Activated T-helper 17 cell treated with anti-CD3 and anti-CD28 coated beads, Interleukin-2, amount 50 U/mL, for 72 hours (primary cell): ENCODE data around the gene LRBA. TPM values are rescaled to one million over a fixed set of nuclear protein-coding genes. Genes with fewer than 3 reads are reported as not detected.

Source experiments
- ATAC-seq: fragments of 150-1000 bp; cut with Tn5 transposase; replicated peaks from 2 replicates; pipeline ENCODE4 v1.10.0; 2021; ENCODE audit warnings: mild to moderate bottlenecking, moderate library complexity
- H3K27ac Mint-ChIP-seq: one replicate; pipeline ENCODE4 v1.8.0; 2022; ENCODE audit warnings: mixed read lengths
- H3K27me3 Mint-ChIP-seq: one replicate; pipeline ENCODE4 v1.8.0; 2022; ENCODE audit warnings: mixed read lengths
- H3K36me3 Mint-ChIP-seq: one replicate; pipeline ENCODE4 v1.8.0; 2022; ENCODE audit warnings: low read depth, mild to moderate bottlenecking, mixed read lengths
- H3K4me1 Mint-ChIP-seq: one replicate; pipeline ENCODE4 v1.8.0; 2022; ENCODE audit warnings: mixed read lengths
- H3K4me3 Mint-ChIP-seq: one replicate; pipeline ENCODE4 v1.8.0; 2022; ENCODE audit warnings: mild to moderate bottlenecking, mixed read lengths
- H3K9me3 Mint-ChIP-seq: one replicate; pipeline ENCODE4 v1.8.0; 2022; ENCODE audit warnings: mixed read lengths
- total RNA-seq, 2 donors: library from RNA; stranded (reverse); gene quantifications; one replicate each; pipeline ENCODE4 v1.2.3, GENCODE V29; 2022

The LRBA gene
- total RNA-seq, 2 donors from 2014 or later = 65.2 to 83.4 TPM

DNA sequence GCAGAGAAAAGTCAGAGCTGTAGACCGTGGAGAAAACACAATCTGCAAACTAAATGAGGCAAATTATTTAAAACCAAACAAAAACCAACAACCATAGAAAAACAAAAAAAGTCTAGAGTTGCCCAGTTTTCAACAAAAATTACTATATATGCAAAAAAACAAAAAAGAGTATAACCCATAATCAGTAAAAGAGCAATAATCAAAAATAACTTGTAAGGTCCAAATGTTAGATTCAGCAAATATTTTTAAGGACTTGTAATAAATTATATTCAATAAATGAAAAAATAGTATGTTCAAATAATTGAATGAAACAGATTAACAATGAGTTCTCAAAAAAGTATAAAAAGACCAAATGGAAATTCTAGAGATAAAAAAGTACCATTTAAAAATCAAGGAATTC lies 130.5 kb downstream of the LRBA start:
- no peak for ATAC-seq
- Mint-ChIP-seq H3K27me3 (no peaks in the 10 kb centered on the region), H3K9me3 (no peaks in the 10 kb centered on the region), H3K36me3 (peaks cover 69% of the 10 kb centered on the region), H3K4me1 (peaks cover 28% of the 10 kb centered on the region), H3K4me3 (peak overlapping the region; percentile 55), H3K27ac (peak overlapping the region; percentile 58)

DNA sequence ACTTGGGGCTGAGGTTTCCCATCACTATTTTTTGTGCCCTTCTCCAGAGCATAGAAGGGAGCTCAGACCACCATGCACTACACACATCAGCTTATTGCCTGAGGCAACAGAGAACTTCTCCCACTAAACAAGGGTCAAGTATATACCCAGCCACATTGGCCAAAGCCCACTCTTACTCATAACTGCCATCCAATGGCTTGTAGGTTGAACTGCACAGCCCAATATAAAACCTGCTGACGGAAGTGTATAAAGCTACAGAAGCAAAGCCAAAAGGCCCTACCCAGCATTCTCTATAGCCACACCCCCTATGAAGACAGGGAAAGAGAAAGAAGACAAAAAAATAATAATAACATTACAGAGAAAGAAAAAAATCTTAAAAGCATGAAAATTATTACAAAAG lies 139.7 kb downstream of the LRBA start:
- Mint-ChIP-seq H3K27ac (no peak overlapping the region), H3K4me1 (peaks cover 11% of the 10 kb centered on the region), H3K27me3 (no peaks in the 10 kb centered on the region), H3K4me3 (no peak overlapping the region), H3K9me3 (no peaks in the 10 kb centered on the region), H3K36me3 (peaks cover 71% of the 10 kb centered on the region)
- no peak for ATAC-seq

DNA sequence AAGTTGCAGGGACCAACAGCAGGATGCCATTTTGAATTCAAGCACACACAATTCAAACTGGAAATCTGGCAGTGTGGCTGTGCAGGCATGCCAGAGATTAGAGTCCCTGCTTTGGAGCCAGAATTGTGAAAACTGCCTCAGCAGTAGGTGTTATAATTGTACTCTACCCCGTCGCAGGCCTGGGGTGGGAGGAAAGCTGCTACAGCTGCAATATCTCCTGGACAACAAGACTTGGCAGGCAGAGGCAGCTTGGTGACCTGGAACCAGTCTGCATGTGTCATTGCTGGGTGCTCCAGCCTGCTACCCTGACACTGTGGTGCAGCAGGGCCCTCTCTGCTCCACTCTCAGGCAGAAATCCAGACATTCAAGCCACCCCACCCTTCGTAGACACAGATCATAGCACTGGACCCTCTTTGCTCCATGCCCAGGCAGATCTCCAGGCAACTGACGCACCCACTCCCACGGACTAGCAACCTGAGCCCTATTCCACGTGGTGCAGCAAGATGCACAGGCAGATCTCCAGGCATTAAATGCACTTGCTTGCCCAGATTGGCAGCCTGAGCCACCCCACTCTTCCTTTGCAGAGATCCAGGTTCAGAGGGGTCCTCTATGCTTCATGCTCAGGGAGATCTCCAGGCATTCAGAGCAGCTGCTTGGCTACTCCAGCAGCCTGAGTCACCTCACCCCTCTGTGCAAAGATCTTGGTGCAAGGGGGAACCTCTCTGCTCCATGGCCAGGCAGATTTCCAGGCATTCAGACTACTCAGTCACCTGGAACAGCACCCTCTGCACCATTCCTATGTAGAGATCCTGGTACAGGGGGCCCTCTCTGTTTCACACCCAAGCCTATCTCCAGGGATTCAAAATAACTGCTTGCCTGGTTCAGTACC lies 140.5 kb downstream of the LRBA start:
- H3K36me3 Mint-ChIP-seq = peaks cover 69% of the 10 kb centered on the region

DNA sequence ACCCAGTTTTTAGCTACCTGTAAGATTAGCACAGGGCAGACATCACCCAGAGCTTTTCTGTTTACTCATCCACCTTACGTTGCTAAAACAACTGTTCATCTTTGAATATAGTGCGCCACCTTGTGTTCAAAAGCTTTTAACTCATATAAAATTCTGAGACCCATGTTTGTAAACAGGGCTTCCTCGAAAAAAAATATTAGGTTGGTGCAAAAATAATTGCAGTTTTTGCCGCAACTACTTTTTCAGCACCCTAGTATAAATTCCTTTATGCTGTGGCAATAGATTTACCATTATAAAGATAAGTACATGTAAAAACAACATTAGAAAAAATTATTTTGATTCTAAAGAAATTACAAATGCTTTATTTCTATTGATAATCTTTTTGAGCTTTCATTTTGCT lies 147.9 kb downstream of the LRBA start:
- Mint-ChIP-seq H3K4me1 (no peaks in the 10 kb centered on the region), H3K4me3 (no peak overlapping the region), H3K36me3 (peaks cover 43% of the 10 kb centered on the region), H3K27me3 (no peaks in the 10 kb centered on the region), H3K9me3 (no peaks in the 10 kb centered on the region), H3K27ac (no peak overlapping the region)
- ATAC-seq = peak; percentile 64

More for the DNA sequence above, 140.5 kb downstream of the LRBA start:
- no peaks in the 10 kb centered on the region for H3K27me3 Mint-ChIP-seq
- no peaks in the 10 kb centered on the region for H3K9me3 Mint-ChIP-seq
- ATAC-seq = no peak
- peaks cover 7% of the 10 kb centered on the region for H3K4me1 Mint-ChIP-seq
- no peak overlapping the region for H3K4me3 Mint-ChIP-seq
- no peak overlapping the region for H3K27ac Mint-ChIP-seq

DNA sequence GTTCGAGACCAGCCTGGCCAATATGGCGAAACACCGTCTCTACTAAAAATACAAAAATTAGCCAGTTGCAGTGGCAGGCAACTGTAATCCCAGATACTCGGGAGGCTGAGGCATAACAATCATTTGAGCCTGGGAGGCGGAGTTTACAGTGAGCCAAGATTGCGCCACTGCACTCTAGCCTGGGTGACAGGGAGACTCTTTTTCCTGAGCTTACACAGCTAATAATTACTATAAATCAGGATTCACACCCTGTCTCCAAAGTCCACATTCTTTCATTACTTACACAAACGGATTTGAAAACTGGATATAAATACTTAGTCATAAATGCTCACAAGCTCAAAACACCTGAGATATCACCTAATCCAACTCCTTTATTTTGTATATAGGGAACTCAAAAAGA lies 151.6 kb downstream of the LRBA start:
- H3K27ac Mint-ChIP-seq = no peak overlapping the region
- H3K36me3 Mint-ChIP-seq = peaks cover 21% of the 10 kb centered on the region
- ATAC-seq = no peak
- no peaks in the 10 kb centered on the region for H3K27me3 Mint-ChIP-seq
- H3K4me1 Mint-ChIP-seq = no peaks in the 10 kb centered on the region
- H3K9me3 Mint-ChIP-seq = no peaks in the 10 kb centered on the region
- H3K4me3 Mint-ChIP-seq = no peak overlapping the region

DNA sequence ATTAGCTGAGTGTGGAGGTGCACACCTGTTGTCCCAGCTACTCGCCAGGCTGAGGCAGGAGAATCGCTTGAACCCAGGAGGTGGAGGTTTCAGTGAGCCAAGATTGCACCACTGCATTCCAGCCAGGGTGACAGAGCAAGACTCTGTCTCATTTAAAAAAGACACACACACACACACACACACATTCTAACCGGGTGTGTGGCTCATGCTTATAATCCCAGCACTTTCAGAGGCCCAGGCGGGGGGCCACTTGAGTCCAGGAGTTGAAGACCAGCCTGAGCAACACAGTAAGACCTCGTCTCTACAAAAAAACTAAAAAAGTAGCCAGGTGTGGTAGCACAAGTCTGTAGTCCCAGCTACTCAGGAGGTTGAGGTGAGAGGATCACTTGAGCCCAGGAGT lies 152.3 kb downstream of the LRBA start:
- Mint-ChIP-seq H3K9me3 (no peaks in the 10 kb centered on the region), H3K27me3 (no peaks in the 10 kb centered on the region), H3K27ac (no peak overlapping the region), H3K4me1 (no peaks in the 10 kb centered on the region), H3K36me3 (peaks cover 15% of the 10 kb centered on the region), H3K4me3 (no peak overlapping the region)
- ATAC-seq = no peak

DNA sequence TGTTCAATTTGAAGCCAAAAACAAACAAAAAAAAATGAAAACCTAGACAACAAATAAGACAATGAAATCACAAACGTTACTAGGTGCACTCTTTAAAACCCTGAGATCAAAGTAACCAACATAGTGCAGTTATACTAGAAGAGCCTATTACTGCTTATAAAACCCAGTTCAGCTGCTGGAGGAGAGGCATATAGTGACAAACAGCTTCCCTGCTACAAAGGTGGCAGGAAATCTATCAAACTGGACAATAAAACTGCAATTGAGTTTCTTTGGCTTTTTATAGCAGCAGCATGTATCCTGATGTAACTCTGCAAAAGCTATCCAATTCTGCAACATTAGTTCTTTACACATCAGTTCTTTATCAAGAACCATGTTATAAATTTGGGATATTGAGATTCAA lies 155.6 kb downstream of the LRBA start:
- Mint-ChIP-seq H3K36me3 (peaks cover 5% of the 10 kb centered on the region), H3K4me3 (no peak overlapping the region), H3K4me1 (no peaks in the 10 kb centered on the region), H3K27ac (no peak overlapping the region), H3K27me3 (no peaks in the 10 kb centered on the region), H3K9me3 (no peaks in the 10 kb centered on the region)
- ATAC-seq = no peak

DNA sequence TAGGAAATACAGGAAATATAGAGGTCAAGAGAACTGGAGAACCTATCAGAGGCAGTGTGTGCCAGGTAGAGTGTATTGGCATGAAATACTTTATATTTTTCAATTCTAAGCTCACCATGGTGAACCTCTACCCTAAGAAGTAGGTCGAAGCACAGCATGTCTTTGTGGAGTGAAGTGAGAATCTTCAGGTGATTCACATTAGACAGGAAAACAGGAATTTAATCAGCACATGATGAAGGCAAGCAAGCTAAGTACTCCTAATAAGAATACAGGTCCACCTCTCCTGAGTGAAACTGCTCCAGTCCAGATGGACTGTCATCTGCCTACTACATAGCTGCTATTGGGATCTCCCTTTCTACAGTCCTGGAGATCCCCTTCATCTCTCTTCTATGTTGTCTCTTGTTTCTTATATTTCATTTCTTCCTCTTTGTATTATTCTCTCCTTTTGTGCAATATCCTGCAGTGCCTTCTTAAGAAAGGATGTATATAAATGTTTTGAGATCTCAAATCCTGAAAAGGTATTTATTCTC lies 159.0 kb downstream of the LRBA start:
- H3K27me3 Mint-ChIP-seq = no peaks in the 10 kb centered on the region

DNA sequence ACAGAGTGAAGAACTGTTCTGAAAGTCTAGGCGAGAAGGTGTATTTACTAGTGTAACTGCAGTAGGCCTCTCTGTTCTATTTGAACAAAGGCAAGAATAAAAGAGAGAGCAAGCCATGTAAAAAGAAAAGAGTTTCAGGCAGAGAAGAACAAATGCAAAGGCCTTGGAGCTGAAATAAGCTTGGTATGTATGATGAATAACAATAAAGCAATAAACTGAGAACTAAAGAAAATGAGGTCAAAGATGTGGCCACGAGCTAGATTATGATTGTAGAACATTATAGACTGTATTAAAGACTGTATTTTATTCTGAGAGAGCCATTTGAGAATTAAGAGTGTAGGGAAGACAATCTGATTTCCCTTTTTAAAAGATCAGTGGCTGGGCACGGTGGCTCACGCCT lies 160.5 kb downstream of the LRBA start:
- no peaks in the 10 kb centered on the region for H3K27me3 Mint-ChIP-seq
- peaks cover 50% of the 10 kb centered on the region for H3K36me3 Mint-ChIP-seq
- H3K4me3 Mint-ChIP-seq = no peak overlapping the region
- no peak overlapping the region for H3K27ac Mint-ChIP-seq
- ATAC-seq = no peak
- H3K9me3 Mint-ChIP-seq = no peaks in the 10 kb centered on the region
- H3K4me1 Mint-ChIP-seq = no peaks in the 10 kb centered on the region

More for the DNA sequence above, 159.0 kb downstream of the LRBA start:
- Mint-ChIP-seq H3K4me1 (no peaks in the 10 kb centered on the region), H3K27ac (no peak overlapping the region), H3K4me3 (no peak overlapping the region), H3K9me3 (no peaks in the 10 kb centered on the region), H3K36me3 (peaks cover 36% of the 10 kb centered on the region)
- no peak for ATAC-seq

DNA sequence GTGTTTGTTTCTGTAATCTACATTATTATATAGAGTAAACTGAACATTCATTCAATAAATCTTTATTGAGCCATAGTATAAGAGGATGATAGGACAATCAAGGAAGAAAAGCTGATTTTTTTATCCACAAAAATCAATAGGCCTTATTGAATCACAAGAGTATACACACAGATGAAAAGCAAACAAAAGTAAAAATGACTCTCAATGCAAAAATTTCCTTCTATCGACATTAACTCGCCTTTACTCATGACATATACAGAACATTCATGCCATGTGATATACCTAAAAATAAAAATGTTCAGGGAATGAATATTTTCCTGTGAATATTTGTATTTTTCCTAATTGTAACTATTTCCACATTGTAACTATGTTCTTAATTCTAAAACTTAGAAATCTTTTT lies 161.2 kb downstream of the LRBA start:
- no peak overlapping the region for H3K27ac Mint-ChIP-seq
- no peaks in the 10 kb centered on the region for H3K27me3 Mint-ChIP-seq
- H3K36me3 Mint-ChIP-seq = peaks cover 57% of the 10 kb centered on the region
- ATAC-seq = no peak
- H3K4me1 Mint-ChIP-seq = no peaks in the 10 kb centered on the region
- H3K9me3 Mint-ChIP-seq = no peaks in the 10 kb centered on the region
- H3K4me3 Mint-ChIP-seq = no peak overlapping the region

DNA sequence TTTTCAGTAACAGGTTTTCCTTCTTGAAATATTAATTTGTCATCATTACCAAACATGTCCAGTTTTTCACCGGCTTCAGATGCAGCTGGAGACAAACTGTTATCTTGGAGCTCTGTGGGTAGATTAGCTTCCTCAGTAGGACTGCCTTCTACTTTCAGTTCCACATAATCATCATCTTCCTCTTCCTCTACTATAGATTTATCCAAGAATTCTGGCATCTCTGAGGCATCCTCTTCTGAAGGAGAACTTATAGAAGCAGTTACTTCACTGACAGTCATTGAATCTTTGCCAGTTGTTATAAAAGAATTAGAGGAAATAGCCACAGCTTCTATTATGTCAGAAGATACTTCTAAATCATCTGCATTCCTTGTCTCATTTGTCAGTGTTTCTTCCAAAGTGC lies 162.9 kb downstream of the LRBA start:
- Mint-ChIP-seq H3K27me3 (no peaks in the 10 kb centered on the region), H3K9me3 (no peaks in the 10 kb centered on the region), H3K4me1 (no peaks in the 10 kb centered on the region), H3K27ac (no peak overlapping the region), H3K36me3 (peaks cover 74% of the 10 kb centered on the region), H3K4me3 (no peak overlapping the region)
- no peak for ATAC-seq

DNA sequence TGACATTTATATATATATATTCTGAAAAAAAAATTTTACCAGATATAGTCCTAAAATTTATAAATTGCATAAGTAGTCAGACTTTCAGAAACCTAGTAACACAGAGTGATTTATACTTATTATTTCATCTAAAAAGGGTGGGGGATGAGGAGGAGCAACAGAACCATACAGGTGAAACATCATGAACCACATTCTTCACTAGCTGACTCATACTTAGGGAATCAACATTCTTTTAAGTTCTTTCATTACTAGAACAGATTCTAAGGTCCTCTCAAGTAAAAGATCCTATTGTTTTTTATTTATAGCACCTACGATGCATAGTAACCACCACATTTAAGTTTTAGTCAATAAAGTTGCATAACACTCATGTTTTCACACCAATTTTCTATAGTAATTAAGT lies 166.1 kb downstream of the LRBA start:
- H3K4me1 Mint-ChIP-seq = no peaks in the 10 kb centered on the region
- ATAC-seq = peak; percentile 44
- no peak overlapping the region for H3K27ac Mint-ChIP-seq
- H3K9me3 Mint-ChIP-seq = no peaks in the 10 kb centered on the region
- no peaks in the 10 kb centered on the region for H3K27me3 Mint-ChIP-seq
- H3K36me3 Mint-ChIP-seq = peaks cover 93% of the 10 kb centered on the region
- no peak overlapping the region for H3K4me3 Mint-ChIP-seq

DNA sequence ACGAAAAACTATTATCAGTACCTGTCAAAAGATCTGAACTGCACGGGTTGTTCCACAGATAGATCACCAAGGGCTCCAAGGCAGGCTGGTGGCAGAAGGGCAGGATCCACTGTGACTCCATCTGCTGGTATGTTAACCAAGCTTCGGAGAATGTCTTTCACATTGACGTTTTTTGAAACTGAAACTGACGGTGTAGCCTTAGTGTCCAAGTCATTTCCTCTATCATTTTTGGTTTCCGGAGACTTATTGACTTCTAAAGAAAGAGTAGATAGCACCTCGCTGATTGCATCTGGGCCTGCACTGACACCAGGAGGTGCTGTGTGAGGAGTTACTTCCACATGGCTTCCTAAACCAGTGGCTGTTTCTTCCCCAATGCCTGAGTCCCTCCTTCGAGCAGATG lies 186.9 kb downstream of the LRBA start:
- Mint-ChIP-seq H3K9me3 (no peaks in the 10 kb centered on the region), H3K27me3 (no peaks in the 10 kb centered on the region), H3K27ac (peak overlapping the region; percentile 83), H3K36me3 (peaks cover 77% of the 10 kb centered on the region), H3K4me3 (peak overlapping the region; percentile 58), H3K4me1 (peaks cover 38% of the 10 kb centered on the region)
- peak; percentile 98 for ATAC-seq

DNA sequence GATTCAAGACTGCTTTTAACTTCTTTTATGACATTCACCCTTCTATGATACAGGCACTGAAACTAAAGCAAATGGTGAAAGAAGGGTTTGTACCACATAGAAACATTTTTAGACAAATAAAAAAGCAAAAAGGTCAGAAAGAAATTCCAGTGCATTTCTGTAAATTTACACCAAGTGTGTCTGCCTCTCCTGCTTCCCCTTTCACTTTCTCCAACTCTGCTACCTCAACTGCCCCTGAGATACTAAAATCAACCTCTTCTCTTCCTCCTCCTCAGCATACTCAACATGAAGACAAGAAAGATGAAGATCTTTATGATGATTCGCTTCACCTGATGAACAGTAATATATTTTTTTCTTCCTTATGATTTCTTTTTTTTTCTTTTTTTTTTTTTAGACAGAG lies 187.9 kb downstream of the LRBA start:
- peaks cover 77% of the 10 kb centered on the region for H3K36me3 Mint-ChIP-seq
- no peaks in the 10 kb centered on the region for H3K27me3 Mint-ChIP-seq
- peak overlapping the region; percentile 58 for H3K4me3 Mint-ChIP-seq
- H3K9me3 Mint-ChIP-seq = no peaks in the 10 kb centered on the region
- ATAC-seq = no peak
- peak overlapping the region; percentile 83 for H3K27ac Mint-ChIP-seq
- H3K4me1 Mint-ChIP-seq = peaks cover 38% of the 10 kb centered on the region

DNA sequence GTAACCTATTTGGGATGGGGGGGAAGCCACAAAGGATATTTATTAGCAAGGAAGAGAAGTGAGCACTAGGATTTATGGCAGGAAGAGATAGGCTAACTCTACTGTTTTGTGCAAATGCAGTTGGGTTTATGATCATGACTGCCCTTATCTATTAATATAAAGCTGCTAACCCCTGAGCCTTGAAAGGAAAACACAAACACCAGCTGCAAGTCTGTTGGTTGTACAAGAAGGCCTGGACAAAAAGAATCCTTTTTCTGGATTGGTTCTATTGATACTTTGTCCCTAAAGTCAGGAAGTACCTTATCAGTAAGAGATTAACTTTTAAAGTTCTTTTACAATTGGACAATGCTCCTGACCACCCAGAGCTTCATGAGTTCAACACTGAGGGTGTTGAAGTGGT lies 188.8 kb downstream of the LRBA start:
- peak overlapping the region; percentile 83 for H3K27ac Mint-ChIP-seq
- ATAC-seq = no peak
- no peaks in the 10 kb centered on the region for H3K9me3 Mint-ChIP-seq
- peaks cover 38% of the 10 kb centered on the region for H3K4me1 Mint-ChIP-seq
- no peaks in the 10 kb centered on the region for H3K27me3 Mint-ChIP-seq
- peaks cover 82% of the 10 kb centered on the region for H3K36me3 Mint-ChIP-seq
- H3K4me3 Mint-ChIP-seq = peak overlapping the region; percentile 58
